Measurements from ENCODE around the gene RANGAP1.

GRCh38 chr22:41267958-41268357 is 18.0 kb downstream of the RANGAP1 start:
- TF ChIP-seq CTCF (IDR thresholded peaks at IDR 0.05) (no peak), POLR2A (IDR thresholded peaks at IDR 0.05) (no peak)
